Endothelial cell of coronary artery (primary cell): ENCODE results near the gene SLC25A23. TPM values are rescaled to one million over a fixed set of nuclear protein-coding genes. Genes with fewer than 3 reads are reported as not detected.

ENCODE experiments used
- total RNA-seq: library from RNA; depleted of rRNA; stranded (reverse); fragments of >200 nt; gene quantifications from 2 replicates; pipeline ENCODE4 v1.2.3, GENCODE V29; 2014

Gene SLC25A23
- total RNA-seq, result 14.5 and 18.7 TPM in 2 replicates

GRCh38 chr19:6459262-6460098 is at the start of gene SLC25A23:
Gene SLC25A23, minus strand, starts transcription at chr19:6459792. Its CDS starts 164 bp downstream, at chr19:6459628.

DNA sequence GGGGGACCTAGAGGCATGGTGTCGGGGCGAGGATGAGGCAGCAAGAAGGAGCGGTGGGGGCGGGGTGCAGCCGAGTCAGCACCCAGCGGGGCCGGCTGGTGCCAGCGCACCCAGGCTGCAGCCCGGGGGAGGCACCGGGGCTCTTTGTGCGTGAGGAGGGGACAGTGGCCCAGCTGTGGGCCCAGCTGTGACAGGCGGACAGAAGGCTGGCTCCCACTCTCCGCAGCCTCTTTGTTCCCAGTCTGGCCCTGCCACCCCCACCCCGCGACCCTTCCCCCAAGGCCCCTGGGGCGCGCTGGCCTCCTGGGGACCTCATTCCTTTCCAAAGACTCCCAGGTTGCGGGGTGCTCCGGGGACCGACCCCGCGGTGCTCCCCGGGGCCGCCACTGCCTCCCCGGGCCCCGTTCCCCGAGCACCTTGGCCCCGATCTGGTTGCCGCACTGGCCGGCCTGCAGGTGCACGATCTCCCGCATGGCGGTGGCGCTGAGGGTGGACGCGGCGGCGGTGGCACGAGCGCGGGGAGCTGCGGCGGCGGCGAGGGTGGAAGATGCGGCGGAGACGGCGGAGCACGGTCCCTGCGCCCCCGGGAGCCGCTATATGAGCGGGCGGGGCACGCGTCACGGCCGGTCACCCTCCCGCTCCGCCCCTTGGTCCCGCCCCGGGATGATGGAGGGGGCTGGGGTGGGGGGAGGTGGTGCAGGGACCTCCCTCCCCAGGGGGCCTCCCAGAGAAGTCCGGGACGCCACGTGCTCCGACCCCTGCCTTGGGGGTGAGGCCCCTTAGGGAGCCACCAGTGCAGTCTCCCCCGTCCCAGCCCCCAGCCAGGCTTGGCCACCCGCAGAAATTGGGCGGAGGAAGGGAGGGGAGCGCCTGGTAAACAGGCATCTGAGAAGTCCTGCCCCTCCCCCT is 42.4 kb upstream of the SLC25A23 start, which contains the start of gene TUBB4A:
Gene TUBB4A, minus strand, starts transcription at position 570 of the 909 bp plus-strand sequence. Its CDS starts 97 bp downstream, at position 473.

GRCh38 chr19:6481541-6482342 is 22.1 kb upstream of the SLC25A23 start, which contains the start of gene DENND1C:
Gene DENND1C, minus strand, starts transcription at chr19:6481787. Its CDS starts 92 bp downstream, at chr19:6481695.

GRCh38 chr19:6464070-6464873 is 4.7 kb upstream of the SLC25A23 start, which contains the start of gene CRB3:
Gene CRB3, plus strand, starts transcription at chr19:6464271. Its CDS starts 431 bp downstream, at chr19:6464702.

DNA sequence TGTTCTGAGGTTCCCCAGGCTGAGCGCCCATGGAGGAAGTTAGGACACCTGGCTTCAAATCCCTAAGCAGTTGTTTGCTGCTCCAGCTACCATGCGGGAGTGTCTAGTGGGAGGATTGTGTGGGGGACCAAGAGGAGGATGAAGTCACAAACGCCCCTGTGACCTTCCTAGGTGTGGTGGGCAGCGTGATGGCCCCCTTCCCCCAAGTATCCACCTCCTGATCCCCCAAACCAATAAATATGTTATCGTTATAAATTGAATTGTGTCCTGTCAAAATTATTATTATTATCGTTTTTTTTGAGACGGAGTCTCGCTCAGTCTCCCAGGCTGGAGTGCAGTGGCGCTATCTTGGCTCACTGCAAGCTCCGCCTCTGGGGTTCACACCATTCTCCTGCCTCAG is 25.9 kb downstream of the SLC25A23 start, which contains the start of gene SLC25A41:
Gene SLC25A41, minus strand, starts transcription at position 101 of the 400 bp plus-strand sequence. Its CDS starts 70 bp downstream, at position 31.

DNA sequence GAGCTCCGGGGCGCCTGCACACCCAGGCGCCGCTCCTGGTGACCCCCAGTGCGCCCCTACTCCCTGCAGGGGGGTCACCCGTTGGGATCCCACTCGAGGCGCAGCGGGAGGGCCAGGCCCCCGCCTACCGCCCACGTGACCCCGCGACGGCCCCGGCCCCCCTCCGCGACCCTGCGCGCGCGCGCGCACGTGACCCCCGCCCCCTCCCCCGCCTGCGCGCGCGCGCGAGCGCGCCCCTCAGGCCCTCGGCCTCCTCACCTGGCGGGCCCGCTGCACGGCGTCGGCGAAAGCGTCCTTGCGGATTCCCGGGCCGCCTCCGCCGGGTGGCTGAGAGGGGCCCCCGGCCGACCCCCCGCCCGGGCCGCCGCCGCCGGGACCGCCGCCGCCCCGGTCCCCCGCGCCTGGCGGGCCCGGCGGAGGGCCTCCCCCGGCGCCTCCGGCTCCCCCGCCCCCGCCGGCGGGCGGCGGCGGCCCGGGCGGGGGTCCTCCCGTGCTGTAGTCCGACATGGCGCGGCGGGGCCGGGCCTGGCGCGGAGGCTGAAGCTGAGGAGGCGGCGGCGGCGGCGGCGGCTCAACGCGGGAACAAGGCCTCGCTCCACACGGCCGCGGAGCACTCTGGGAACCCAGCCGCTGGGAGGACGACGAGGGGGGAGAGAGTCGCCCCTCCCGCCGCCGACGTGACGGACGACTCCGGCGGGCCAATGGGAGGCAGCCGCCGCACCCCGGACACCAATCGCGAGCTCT is 35.2 kb downstream of the SLC25A23 start, which contains the start of gene KHSRP:
Gene KHSRP, minus strand, starts transcription at position 617 of the 744 bp plus-strand sequence. Its CDS starts 110 bp downstream, at position 507.

DNA sequence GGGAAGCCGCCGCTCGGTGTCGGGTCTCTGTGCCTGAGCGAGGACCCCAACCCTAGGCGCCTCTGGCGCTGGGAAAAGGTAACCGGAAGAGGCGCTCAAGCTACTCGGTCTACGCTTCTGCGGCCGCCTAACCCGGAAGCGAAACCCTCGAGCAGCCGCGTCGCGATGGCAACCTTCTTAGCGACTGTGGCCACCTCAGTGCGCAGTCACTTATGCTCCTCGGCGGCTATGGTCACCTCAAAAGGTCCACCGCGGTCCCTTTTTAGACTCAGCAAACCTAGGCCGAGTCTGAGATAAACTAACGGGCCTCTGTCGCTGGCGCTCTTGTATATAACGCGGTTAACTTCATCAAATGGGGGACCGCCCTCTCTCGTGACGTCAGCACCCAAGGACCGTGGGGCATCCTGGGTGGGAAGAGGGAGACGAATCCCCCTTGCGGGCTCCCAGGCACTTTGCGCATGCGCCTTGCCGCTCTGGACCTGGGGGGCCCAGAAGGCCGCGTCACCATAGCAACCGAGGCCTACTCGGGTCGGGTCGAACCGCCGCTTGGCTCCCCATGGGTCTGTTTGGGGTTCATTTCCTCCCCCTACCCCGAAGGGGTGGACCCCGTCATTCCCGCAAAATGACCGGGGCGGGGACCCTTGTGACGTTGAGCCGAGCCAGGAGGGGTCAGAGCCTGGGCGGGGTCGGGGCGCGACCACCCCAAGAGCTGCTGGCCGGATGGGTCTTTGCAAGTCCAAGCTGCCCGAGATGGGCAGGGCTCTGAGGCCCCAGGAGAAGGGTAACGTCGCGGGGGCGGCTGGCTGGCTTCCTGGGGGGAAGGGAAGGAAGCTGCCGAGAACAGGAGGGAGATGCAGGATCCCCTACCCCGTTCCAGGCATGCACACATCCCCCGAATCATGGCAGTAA is 66.3 kb downstream of the SLC25A23 start, which contains the start of gene GTF2F1:
Gene GTF2F1, minus strand, starts transcription at position 91 of the 909 bp plus-strand sequence. CDS start 169 bp downstream, outside the sequence.

Other genes starting within 250 kb of the SLC25A23 start
- gene MLLT1, start 179.8 kb downstream of the SLC25A23 start, total RNA-seq, result 4.6 and 7.4 TPM in 2 replicates
- gene ACER1, start 126.2 kb downstream of the SLC25A23 start, total RNA-seq, result not detected in 2 replicates
- 59.7 and 64.0 TPM in 2 replicates for gene CLPP, start 98.3 kb downstream of the SLC25A23 start, total RNA-seq
- gene ALKBH7, start 87.0 kb downstream of the SLC25A23 start, total RNA-seq, result 20.6 and 24.6 TPM in 2 replicates
- 0.54 and 1.6 TPM in 2 replicates for gene PSPN, start 83.9 kb downstream of the SLC25A23 start, total RNA-seq
- gene GTF2F1, start 66.6 kb downstream of the SLC25A23 start, total RNA-seq, result 66.7 and 66.9 TPM in 2 replicates
- gene KHSRP, start 35.0 kb downstream of the SLC25A23 start, total RNA-seq, result 119 and 132 TPM in 2 replicates
- under 0.01 and 0.09 TPM in 2 replicates for gene SLC25A41, start 26.0 kb downstream of the SLC25A23 start, total RNA-seq
- gene CRB3, start 4.5 kb upstream of the SLC25A23 start, total RNA-seq, result not detected in 2 replicates
- gene DENND1C, start 22.0 kb upstream of the SLC25A23 start, total RNA-seq, result not detected in 2 replicates
- gene TUBB4A, start 42.5 kb upstream of the SLC25A23 start, total RNA-seq, result not detected in 2 replicates
- 0.75 and 0.99 TPM in 2 replicates for gene TNFSF9, start 71.2 kb upstream of the SLC25A23 start, total RNA-seq
- gene CD70, start 131.4 kb upstream of the SLC25A23 start, total RNA-seq, result not detected in 2 replicates
- not detected in 2 replicates for gene TNFSF14, start 210.4 kb upstream of the SLC25A23 start, total RNA-seq